ENCODE results near the gene OR52B6.

DNA sequence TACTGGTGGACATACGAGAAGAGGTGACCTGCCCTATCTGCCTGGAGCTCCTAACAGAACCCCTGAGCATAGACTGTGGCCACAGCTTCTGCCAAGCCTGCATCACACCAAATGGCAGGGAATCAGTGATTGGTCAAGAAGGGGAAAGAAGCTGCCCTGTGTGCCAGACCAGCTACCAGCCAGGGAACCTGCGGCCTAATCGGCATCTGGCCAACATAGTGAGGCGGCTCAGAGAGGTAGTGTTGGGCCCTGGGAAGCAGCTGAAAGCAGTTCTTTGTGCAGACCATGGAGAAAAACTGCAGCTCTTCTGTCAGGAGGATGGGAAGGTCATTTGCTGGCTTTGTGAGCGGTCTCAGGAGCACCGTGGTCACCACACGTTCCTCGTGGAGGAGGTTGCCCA, 22.6 kb downstream of the OR52B6 start:
- TF ChIP-seq EZH2 (IDR thresholded peaks at IDR 0.05; ENCODE audit: borderline replicate concordance, control insufficient read depth, low read depth, low read length) (no peak), ZNF274 (IDR thresholded peaks at IDR 0.05; ENCODE audit: insufficient read depth, insufficient read length) (no peak)

All from GM12878 (cell line).